DOHH2 (cell line): ENCODE measurements around the gene DIDO1.

Experiments used
- H3F3A ChIP-seq: fragments of 200-600 bp; sonication (generic), shearing (Covaris generic); 2 replicates; pipeline ENCODE4 v1.6.0; 2016; ENCODE audit warnings: antibody characterized with exemption, mild to moderate bottlenecking; ENCODE audit not compliant: control insufficient read depth, insufficient read depth
- H3K27ac ChIP-seq: fragments of 200-600 bp; sonication (generic); 2 replicates; pipeline ENCODE4 v1.5.1; 2014; ENCODE audit warnings: low read depth, mild to moderate bottlenecking, low read length, moderate library complexity
- H3K27me3 ChIP-seq: fragments of 200-600 bp; sonication (generic); 2 replicates; pipeline ENCODE4 v1.6.1; 2014; ENCODE audit warnings: mild to moderate bottlenecking, low read length, mixed read lengths; ENCODE audit not compliant: control insufficient read depth
- H3K36me3 ChIP-seq: fragments of 200-600 bp; sonication (generic); 2 replicates; pipeline ENCODE4 v1.6.1; 2014; ENCODE audit warnings: mild to moderate bottlenecking, low read length, moderate library complexity, mixed read lengths; ENCODE audit not compliant: control insufficient read depth
- H3K4me1 ChIP-seq: fragments of 200-600 bp; sonication (generic); 2 replicates; pipeline ENCODE4 v1.6.1; 2014; ENCODE audit warnings: mild to moderate bottlenecking, low read length, mixed read lengths; ENCODE audit not compliant: control insufficient read depth
- H3K4me2 ChIP-seq: fragments of 200-600 bp; sonication (generic); 2 replicates; pipeline ENCODE4 v1.6.0; 2014; ENCODE audit warnings: mild to moderate bottlenecking, low read length, moderate library complexity
- H3K4me3 ChIP-seq: fragments of 200-600 bp; sonication (generic); 2 replicates; pipeline ENCODE4 v1.5.1; 2014; ENCODE audit warnings: mild to moderate bottlenecking, low read length, mixed read lengths
- H3K79me2 ChIP-seq: fragments of 200-600 bp; sonication (generic); 2 replicates; pipeline ENCODE4 v1.6.1; 2014; ENCODE audit warnings: mild to moderate bottlenecking, low read length, mixed read lengths; ENCODE audit not compliant: control insufficient read depth
- H3K9me2 ChIP-seq: fragments of 200-600 bp; sonication (generic); replicated peaks from 2 replicates; pipeline ENCODE4 v1.6.1; 2014; ENCODE audit warnings: mild to moderate bottlenecking, low read length, mixed read lengths; ENCODE audit not compliant: control insufficient read depth
- H3K9me3 ChIP-seq: fragments of 200-600 bp; sonication (generic); 2 replicates; pipeline ENCODE4 v1.6.1; 2014; ENCODE audit warnings: antibody characterized with exemption, low read length, mixed read lengths; ENCODE audit not compliant: control insufficient read depth, insufficient read depth
- H4K20me1 ChIP-seq: fragments of 200-600 bp; sonication (generic); 2 replicates; pipeline ENCODE4 v1.6.0; 2014; ENCODE audit warnings: low read depth, mild to moderate bottlenecking, antibody characterized with exemption, low read length, moderate library complexity; ENCODE audit not compliant: control insufficient read depth, insufficient read depth
- EZH2phosphoT487 ChIP-seq: fragments of 200-600 bp; sonication (generic); IDR thresholded peaks from 2 replicates; pipeline ENCODE4 v1.6.1; 2017; ENCODE audit warnings: borderline replicate concordance, mild to moderate bottlenecking, antibody characterized with exemption, low read length, moderate library complexity, mixed read lengths
- TF ChIP-seq, protein P1 (sequence below): fragments of 200-600 bp; sonication (generic); IDR thresholded peaks from one replicate; pipeline ENCODE4 v1.5.1; 2014; ENCODE audit warnings: antibody characterized with exemption, mild to moderate bottlenecking, low read depth, low read length; ENCODE audit not compliant: poor library complexity, severe bottlenecking

Gene DIDO1

DNA sequence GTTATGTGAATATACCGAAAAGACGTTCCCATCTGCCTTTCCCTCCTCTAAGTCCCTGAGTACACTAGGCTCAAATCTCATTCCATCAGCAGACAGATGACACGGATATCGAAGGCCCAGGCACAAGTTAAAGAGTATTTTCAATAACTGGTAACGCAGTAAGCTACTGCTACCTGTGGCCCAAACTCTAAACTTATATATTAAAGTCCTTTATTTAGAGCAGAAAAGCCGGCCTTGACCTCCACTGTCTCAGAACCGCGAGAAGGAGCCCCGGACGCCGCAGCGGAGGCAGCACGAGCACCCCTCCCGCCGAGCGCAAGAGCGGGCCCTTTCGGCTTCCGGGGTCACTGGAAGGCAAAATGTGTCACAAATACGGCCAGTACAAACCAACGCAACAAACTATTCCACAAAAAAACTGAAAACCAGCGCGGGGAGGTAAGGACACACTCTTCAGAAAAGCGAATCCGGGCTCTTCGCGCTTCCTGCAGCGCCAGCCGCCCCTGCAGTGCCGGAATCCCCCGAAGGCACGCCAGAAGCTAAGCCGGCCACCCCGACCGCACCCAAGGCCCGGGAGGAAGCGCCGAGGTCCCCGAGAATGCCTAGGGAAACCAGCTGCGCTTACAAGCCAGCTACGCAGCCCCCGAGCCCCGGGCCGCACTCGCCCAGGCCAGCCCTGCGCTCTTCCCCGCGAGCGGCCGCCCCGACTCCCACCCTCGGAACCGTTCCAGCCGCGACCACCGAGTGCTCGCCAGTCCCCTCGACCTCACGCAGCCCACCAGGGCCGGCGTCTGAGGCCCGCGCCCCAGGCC lies 681 bp downstream of the DIDO1 start:
- Histone ChIP-seq H3F3A (peaks cover 22% of the 10 kb centered on the region), H3K9me3 (no peaks in the 10 kb centered on the region), H3K27me3 (no peaks in the 10 kb centered on the region), H3K4me3 (peak overlapping the region; percentile 88), H3K36me3 (peaks cover 31% of the 10 kb centered on the region), H3K9me2 (no peaks in the 10 kb centered on the region), H3K4me2 (peak overlapping the region; percentile 78), H4K20me1 (peaks cover 31% of the 10 kb centered on the region), H3K4me1 (peaks cover 80% of the 10 kb centered on the region), H3K79me2 (peaks cover 99% of the 10 kb centered on the region), H3K27ac (peak overlapping the region; percentile 81)
- TF ChIP-seq, protein P1, sequence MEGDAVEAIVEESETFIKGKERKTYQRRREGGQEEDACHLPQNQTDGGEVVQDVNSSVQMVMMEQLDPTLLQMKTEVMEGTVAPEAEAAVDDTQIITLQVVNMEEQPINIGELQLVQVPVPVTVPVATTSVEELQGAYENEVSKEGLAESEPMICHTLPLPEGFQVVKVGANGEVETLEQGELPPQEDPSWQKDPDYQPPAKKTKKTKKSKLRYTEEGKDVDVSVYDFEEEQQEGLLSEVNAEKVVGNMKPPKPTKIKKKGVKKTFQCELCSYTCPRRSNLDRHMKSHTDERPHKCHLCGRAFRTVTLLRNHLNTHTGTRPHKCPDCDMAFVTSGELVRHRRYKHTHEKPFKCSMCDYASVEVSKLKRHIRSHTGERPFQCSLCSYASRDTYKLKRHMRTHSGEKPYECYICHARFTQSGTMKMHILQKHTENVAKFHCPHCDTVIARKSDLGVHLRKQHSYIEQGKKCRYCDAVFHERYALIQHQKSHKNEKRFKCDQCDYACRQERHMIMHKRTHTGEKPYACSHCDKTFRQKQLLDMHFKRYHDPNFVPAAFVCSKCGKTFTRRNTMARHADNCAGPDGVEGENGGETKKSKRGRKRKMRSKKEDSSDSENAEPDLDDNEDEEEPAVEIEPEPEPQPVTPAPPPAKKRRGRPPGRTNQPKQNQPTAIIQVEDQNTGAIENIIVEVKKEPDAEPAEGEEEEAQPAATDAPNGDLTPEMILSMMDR, result no peak
- no peak for TF ChIP-seq EZH2phosphoT487

DNA sequence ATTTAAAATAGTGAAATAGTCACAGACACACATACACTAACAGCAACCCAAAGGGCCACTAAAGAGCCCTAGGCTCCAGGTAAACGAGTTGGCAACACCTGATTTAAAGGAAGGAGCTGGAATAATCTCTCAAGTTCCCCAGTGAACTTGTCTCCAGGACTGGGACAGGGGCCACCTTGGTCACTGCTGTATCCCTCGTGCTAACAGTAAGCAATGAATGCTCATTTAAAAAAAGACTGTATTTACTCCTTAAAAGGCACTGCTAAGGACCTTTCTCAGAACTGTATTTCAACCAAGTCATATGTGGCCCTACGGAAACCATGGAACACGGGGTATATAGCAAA lies 1.3 kb downstream of the DIDO1 start:
- H3K4me1 ChIP-seq, result peaks cover 80% of the 10 kb centered on the region
- peak overlapping the region; percentile 78 for H3K4me2 ChIP-seq
- no peaks in the 10 kb centered on the region for H3K27me3 ChIP-seq
- no peak for TF ChIP-seq EZH2phosphoT487
- TF ChIP-seq, protein P1, result no peak
- H3K79me2 ChIP-seq, result peaks cover 99% of the 10 kb centered on the region
- H3K27ac ChIP-seq, result peak overlapping the region; percentile 81
- no peaks in the 10 kb centered on the region for H3K9me2 ChIP-seq
- H3K4me3 ChIP-seq, result peak overlapping the region; percentile 88
- peaks cover 17% of the 10 kb centered on the region for H3F3A ChIP-seq
- peaks cover 31% of the 10 kb centered on the region for H3K36me3 ChIP-seq
- peaks cover 36% of the 10 kb centered on the region for H4K20me1 ChIP-seq
- H3K9me3 ChIP-seq, result no peaks in the 10 kb centered on the region

DNA sequence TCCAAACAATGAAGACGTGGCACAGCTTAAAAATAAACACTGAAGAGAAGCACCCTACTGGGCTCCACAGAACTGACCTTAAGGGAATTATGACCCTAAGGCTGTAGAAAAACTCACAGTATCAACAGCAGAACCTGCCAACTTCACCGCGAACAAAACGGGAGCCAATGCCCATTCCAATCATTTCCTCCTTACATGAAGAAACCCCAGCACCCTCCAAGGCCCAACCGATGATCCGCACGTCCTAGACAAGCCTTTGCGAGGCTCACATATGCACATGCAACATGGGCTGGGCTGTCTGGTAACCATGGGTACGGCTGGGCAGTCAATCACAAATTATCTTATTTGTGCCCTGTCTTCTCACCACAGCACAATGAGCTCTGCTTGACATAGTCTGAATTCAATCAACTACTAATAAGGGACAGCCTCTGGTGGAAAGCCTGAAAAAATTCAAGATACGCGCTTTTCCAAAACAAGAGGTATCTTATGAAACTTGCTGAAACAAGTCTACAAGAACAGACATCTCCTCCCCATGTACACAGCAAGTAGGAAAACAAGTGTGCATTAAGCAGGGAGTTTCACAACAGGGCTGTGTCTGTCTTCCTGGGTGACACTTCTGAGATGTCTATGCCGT lies 1.7 kb downstream of the DIDO1 start:
- Histone ChIP-seq H3K4me2 (peak overlapping the region; percentile 78), H4K20me1 (peaks cover 41% of the 10 kb centered on the region), H3K9me3 (no peaks in the 10 kb centered on the region), H3F3A (peaks cover 17% of the 10 kb centered on the region), H3K79me2 (peaks cover 99% of the 10 kb centered on the region), H3K27ac (no peak overlapping the region), H3K27me3 (no peaks in the 10 kb centered on the region), H3K36me3 (peaks cover 35% of the 10 kb centered on the region), H3K9me2 (no peaks in the 10 kb centered on the region), H3K4me3 (peak overlapping the region; percentile 88), H3K4me1 (peaks cover 80% of the 10 kb centered on the region)
- TF ChIP-seq, protein P1, result no peak
- TF ChIP-seq EZH2phosphoT487, result no peak
